MM.1S (cell line): Measurements from ENCODE around the gene NFATC2.

Experiments used
- DNase-seq: peaks from one replicate; pipeline ENCODE4 v3.0.0-alpha.2; 2015
- H2AFZ ChIP-seq: fragments of 300-600 bp; sonication (generic); 2 replicates; pipeline ENCODE4 v1.6.0; 2016; ENCODE audit warnings: antibody characterized with exemption, low read length
- H3F3A ChIP-seq: fragments of 300-600 bp; sonication (generic); 2 replicates; pipeline ENCODE4 v1.6.1; 2016; ENCODE audit warnings: mild to moderate bottlenecking, antibody characterized with exemption, low read length, moderate library complexity, mixed read lengths; ENCODE audit not compliant: insufficient read depth
- H3K27ac ChIP-seq: fragments of 300-600 bp; sonication (generic); 2 replicates; pipeline ENCODE4 v1.5.1; 2016; ENCODE audit warnings: mild to moderate bottlenecking, low read length
- H3K27me3 ChIP-seq: fragments of 300-600 bp; sonication (generic); replicated peaks from 2 replicates; pipeline ENCODE4 v1.6.0; 2016; ENCODE audit warnings: low read length; ENCODE audit not compliant: insufficient read depth
- H3K36me3 ChIP-seq: fragments of 300-600 bp; sonication (generic); replicated peaks from 2 replicates; pipeline ENCODE4 v1.6.1; 2016; ENCODE audit warnings: mild to moderate bottlenecking, low read length, mixed read lengths; ENCODE audit not compliant: insufficient read depth
- H3K4me1 ChIP-seq: fragments of 300-600 bp; sonication (generic); 2 replicates; pipeline ENCODE4 v1.6.1; 2016; ENCODE audit warnings: low read length, mixed read lengths
- H3K4me2 ChIP-seq: fragments of 300-600 bp; sonication (generic); 2 replicates; pipeline ENCODE4 v1.6.0; 2016; ENCODE audit warnings: low read depth, low read length
- H3K4me3 ChIP-seq: fragments of 300-600 bp; sonication (generic); 2 replicates; pipeline ENCODE4 v1.5.1; 2016; ENCODE audit warnings: low read length, mixed read lengths
- H3K79me2 ChIP-seq: fragments of 300-600 bp; sonication (generic); 2 replicates; pipeline ENCODE4 v1.6.1; 2016; ENCODE audit warnings: mixed run types, low read length, mixed read lengths
- H3K9ac ChIP-seq: fragments of 300-600 bp; sonication (generic); 2 replicates; pipeline ENCODE4 v1.6.1; 2016; ENCODE audit warnings: low read length, mixed read lengths
- H3K9me2 ChIP-seq: fragments of 300-600 bp; sonication (generic); replicated peaks from 2 replicates; pipeline ENCODE4 v1.6.1; 2016; ENCODE audit warnings: mild to moderate bottlenecking, low read length, mixed read lengths; ENCODE audit not compliant: insufficient read depth
- H3K9me3 ChIP-seq: fragments of 300-600 bp; sonication (generic); replicated peaks from 2 replicates; pipeline ENCODE4 v1.6.1; 2016; ENCODE audit warnings: mild to moderate bottlenecking, low read length, mixed read lengths; ENCODE audit not compliant: insufficient read depth
- H4K20me1 ChIP-seq: fragments of 300-600 bp; sonication (generic); 2 replicates; pipeline ENCODE4 v1.6.1; 2016; ENCODE audit warnings: mild to moderate bottlenecking, low read length, moderate library complexity, mixed read lengths; ENCODE audit not compliant: insufficient read depth
- CTCF ChIP-seq: fragments of 300-600 bp; sonication (generic); IDR thresholded peaks from 2 replicates; pipeline ENCODE4 v1.5.1; 2016; ENCODE audit warnings: antibody characterized with exemption, low read length, mixed read lengths
- EZH2 ChIP-seq: fragments of 300-600 bp; sonication (generic); optimal IDR thresholded peaks from 2 replicates; pipeline ENCODE3; 2017; ENCODE audit warnings: low read depth, mild to moderate bottlenecking, antibody characterized with exemption, low read length, mixed read lengths
- EZH2phosphoT487 ChIP-seq: fragments of 300-600 bp; sonication (generic); IDR thresholded peaks from 2 replicates; pipeline ENCODE4 v1.6.1; 2018; ENCODE audit warnings: antibody characterized with exemption, low read length

Gene NFATC2

GRCh38 chr20:51584737-51585136, 42.2 kb upstream of the NFATC2 start:
- no peak overlapping the region for H3K9ac ChIP-seq
- H3K36me3 ChIP-seq: no peaks in the 10 kb centered on the region
- no peaks in the 10 kb centered on the region for H3K79me2 ChIP-seq
- no peaks in the 10 kb centered on the region for H3F3A ChIP-seq
- no peaks in the 10 kb centered on the region for H3K9me3 ChIP-seq
- H3K4me2 ChIP-seq: no peak overlapping the region
- H3K4me1 ChIP-seq: no peaks in the 10 kb centered on the region
- no peak for DNase-seq
- TF ChIP-seq EZH2phosphoT487 (no peak), EZH2 (no peak), CTCF (no peak)
- no peaks in the 10 kb centered on the region for H3K27me3 ChIP-seq
- no peaks in the 10 kb centered on the region for H3K9me2 ChIP-seq
- H4K20me1 ChIP-seq: no peaks in the 10 kb centered on the region
- H2AFZ ChIP-seq: no peak overlapping the region
- H3K27ac ChIP-seq: no peak overlapping the region
- H3K4me3 ChIP-seq: no peak overlapping the region

GRCh38 chr20:51584116-51584515, 41.6 kb upstream of the NFATC2 start:
- H3K79me2 ChIP-seq: no peaks in the 10 kb centered on the region

GRCh38 chr20:51583499-51583898, 41.0 kb upstream of the NFATC2 start:
- H3K4me2 ChIP-seq: no peak overlapping the region
- no peaks in the 10 kb centered on the region for H3K36me3 ChIP-seq
- H3K9me3 ChIP-seq: no peaks in the 10 kb centered on the region
- no peak overlapping the region for H3K4me3 ChIP-seq
- no peaks in the 10 kb centered on the region for H3K4me1 ChIP-seq
- no peaks in the 10 kb centered on the region for H4K20me1 ChIP-seq
- TF ChIP-seq EZH2phosphoT487 (no peak), EZH2 (no peak), CTCF (no peak)
- no peaks in the 10 kb centered on the region for H3K79me2 ChIP-seq
- no peaks in the 10 kb centered on the region for H3K27me3 ChIP-seq
- H3K27ac ChIP-seq: no peak overlapping the region
- no peak overlapping the region for H3K9ac ChIP-seq
- no peaks in the 10 kb centered on the region for H3K9me2 ChIP-seq
- H3F3A ChIP-seq: no peaks in the 10 kb centered on the region
- H2AFZ ChIP-seq: no peak overlapping the region
- DNase-seq: no peak

More at GRCh38 chr20:51584116-51584515, 41.6 kb upstream of the NFATC2 start:
- Histone ChIP-seq H3K4me1 (no peaks in the 10 kb centered on the region), H3K9me3 (no peaks in the 10 kb centered on the region), H4K20me1 (no peaks in the 10 kb centered on the region), H3K36me3 (no peaks in the 10 kb centered on the region), H3K9me2 (no peaks in the 10 kb centered on the region), H3K27ac (no peak overlapping the region), H3K4me3 (no peak overlapping the region), H3K27me3 (no peaks in the 10 kb centered on the region), H3F3A (no peaks in the 10 kb centered on the region), H2AFZ (no peak overlapping the region), H3K9ac (no peak overlapping the region), H3K4me2 (no peak overlapping the region)
- TF ChIP-seq CTCF (no peak), EZH2phosphoT487 (no peak), EZH2 (no peak)
- no peak for DNase-seq
